ENCODE results near the gene RHOC. TPM values are rescaled to one million over a fixed set of nuclear protein-coding genes. Genes with fewer than 3 reads are reported as not detected.

RHOC gene
- total RNA-seq, 1 donor from 2014 or later: 129 TPM

DNA sequence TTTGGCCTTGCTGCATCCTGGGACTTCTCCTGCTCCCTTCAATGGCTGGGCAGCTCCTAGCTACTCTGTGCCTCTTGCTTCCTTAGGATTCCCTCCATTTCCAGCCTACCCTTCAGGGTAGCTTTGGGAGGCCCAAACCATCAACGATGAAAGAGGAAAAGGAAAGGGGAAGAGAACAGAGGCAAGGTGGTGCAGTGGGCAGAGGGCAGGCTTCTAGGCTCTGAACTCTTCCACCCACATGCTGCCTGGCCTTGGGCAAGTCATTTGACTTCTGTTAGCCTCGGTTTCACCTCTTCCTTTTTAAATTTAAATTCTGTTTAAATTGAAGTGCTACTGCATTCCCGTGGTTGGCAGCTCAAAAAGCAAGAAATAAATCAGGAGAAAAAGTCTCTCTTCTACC, 13.9 kb upstream of the RHOC start:
- no peaks in the 10 kb centered on the region for H3K9me3 ChIP-seq (replicated peaks)
- no peak overlapping the region for H3K27ac ChIP-seq (replicated peaks)
- intact Hi-C loops (cut with micrococcal nuclease): no loop called here
- H3K4me1 ChIP-seq: peaks cover 23% of the 10 kb centered on the region
- no peak overlapping the region for H3K4me3 ChIP-seq
- TF ChIP-seq, protein P1, sequence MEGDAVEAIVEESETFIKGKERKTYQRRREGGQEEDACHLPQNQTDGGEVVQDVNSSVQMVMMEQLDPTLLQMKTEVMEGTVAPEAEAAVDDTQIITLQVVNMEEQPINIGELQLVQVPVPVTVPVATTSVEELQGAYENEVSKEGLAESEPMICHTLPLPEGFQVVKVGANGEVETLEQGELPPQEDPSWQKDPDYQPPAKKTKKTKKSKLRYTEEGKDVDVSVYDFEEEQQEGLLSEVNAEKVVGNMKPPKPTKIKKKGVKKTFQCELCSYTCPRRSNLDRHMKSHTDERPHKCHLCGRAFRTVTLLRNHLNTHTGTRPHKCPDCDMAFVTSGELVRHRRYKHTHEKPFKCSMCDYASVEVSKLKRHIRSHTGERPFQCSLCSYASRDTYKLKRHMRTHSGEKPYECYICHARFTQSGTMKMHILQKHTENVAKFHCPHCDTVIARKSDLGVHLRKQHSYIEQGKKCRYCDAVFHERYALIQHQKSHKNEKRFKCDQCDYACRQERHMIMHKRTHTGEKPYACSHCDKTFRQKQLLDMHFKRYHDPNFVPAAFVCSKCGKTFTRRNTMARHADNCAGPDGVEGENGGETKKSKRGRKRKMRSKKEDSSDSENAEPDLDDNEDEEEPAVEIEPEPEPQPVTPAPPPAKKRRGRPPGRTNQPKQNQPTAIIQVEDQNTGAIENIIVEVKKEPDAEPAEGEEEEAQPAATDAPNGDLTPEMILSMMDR (IDR thresholded peaks at IDR 0.05; ENCODE audit: borderline replicate concordance): no peak
- no peaks in the 10 kb centered on the region for H3K36me3 ChIP-seq
- no peak for DNase-seq
- peaks cover 43% of the 10 kb centered on the region for H3K27me3 ChIP-seq (ENCODE audit: low read depth)

DNA sequence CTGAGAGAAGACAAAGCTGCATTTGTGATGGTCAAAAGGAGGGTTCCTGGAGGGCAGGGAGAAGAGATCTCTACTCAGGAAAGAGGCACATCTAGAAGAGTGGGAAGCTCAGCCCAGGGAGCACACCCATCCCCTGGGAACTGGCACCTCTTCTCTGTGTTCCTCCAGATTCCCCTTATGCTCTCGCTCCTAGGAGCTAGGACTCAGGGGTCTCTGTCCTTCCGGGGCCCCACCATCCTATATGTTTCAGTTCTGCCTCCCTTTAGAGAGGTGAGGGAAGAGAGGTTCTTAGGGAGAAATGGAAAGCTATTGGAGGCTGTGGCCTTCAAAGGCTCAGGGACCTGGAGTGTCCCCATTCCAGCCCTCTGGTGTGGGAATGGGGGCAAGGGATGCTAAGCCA, 12.8 kb upstream of the RHOC start:
- peaks cover 43% of the 10 kb centered on the region for H3K27me3 ChIP-seq (ENCODE audit: low read depth)
- peaks cover 29% of the 10 kb centered on the region for H3K4me1 ChIP-seq
- H3K27ac ChIP-seq (replicated peaks): no peak overlapping the region
- no peak overlapping the region for H3K4me3 ChIP-seq
- H3K9me3 ChIP-seq (replicated peaks): no peaks in the 10 kb centered on the region
- TF ChIP-seq, protein P1 (IDR thresholded peaks at IDR 0.05; ENCODE audit: borderline replicate concordance): no peak
- DNase-seq: no peak
- intact Hi-C loops (cut with micrococcal nuclease): loop anchor here (5.0 kb wide), 1 partner anchor 83 kb away; no protein-coding TSS in a partner anchor
- H3K36me3 ChIP-seq: no peaks in the 10 kb centered on the region

DNA sequence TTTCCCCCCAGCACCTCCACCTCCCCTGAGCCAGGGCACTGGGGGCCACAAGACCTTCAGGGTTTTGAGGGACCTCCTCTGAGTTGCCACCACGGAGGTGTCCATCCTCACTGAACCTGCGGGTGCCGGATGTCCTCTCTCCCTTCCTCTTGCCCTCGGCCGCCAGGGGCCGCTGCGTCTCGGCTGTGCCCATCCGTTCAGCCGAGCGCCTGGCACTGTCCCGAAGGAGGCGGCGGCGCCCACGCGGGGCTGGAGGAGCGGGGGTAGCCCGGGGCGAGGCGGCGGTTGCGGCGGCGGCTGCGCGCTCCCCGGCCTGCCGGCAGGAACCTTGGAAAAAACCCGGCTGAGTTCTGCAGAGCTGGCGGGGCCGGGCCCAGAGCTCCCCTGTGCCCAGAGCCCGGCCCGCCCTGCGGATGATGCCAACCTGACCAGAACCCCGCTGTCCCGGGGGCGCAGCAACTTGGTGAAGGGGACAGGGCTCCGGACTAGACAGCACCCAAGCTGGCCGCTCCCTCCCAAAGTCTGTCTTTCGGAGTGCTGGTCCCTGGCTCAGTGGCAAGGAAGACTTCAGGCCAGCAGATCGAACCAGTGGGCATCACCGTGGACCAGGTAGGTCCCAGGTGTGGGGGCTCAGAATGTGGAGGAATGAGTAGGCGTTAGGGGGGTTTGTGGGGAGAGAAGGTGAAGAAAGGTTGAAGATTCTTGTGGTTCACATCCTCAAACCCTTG, 11.9 kb upstream of the RHOC start:
- no peaks in the 10 kb centered on the region for H3K9me3 ChIP-seq (replicated peaks)
- H3K4me3 ChIP-seq: peak overlapping the region; percentile 54
- TF ChIP-seq, protein P1 (IDR thresholded peaks at IDR 0.05; ENCODE audit: borderline replicate concordance): peak; percentile 88
- H3K4me1 ChIP-seq: peaks cover 37% of the 10 kb centered on the region
- peaks cover 39% of the 10 kb centered on the region for H3K27me3 ChIP-seq (ENCODE audit: low read depth)
- H3K27ac ChIP-seq (replicated peaks): no peak overlapping the region
- no peaks in the 10 kb centered on the region for H3K36me3 ChIP-seq
- peak; percentile 75 for DNase-seq
- intact Hi-C loops (cut with micrococcal nuclease): loop anchor here (5.0 kb wide), 1 partner anchor 83 kb away; no protein-coding TSS in a partner anchor

DNA sequence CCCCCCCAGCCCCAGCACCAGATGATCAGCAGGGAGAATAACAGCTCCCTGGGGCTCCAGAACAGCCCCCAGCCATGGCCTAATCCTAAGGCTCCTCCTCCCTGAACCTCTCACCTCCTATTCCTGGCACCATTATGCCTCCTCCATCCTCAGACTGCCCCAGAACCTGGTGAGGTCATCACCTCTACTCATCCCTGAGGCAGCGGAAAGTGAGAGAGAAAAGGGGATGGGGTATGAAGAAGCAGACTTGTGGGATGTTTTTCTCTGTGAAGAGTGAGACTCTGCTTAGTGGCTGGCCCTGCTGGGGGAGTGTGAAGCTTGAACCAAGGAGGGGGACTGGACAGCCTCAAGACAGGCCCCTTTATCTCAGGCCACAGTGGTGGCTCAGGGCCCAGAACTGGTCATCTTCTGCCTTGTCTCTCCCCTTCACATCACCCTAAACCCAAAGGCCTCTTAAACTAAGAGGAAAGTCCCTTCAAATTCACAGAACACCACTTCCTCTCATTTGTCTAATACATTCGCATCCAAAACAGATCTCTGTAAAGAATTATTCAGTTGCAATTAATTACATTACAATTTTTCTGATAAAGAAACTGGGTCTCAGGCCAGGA, 10.4 kb upstream of the RHOC start:
- no peak overlapping the region for H3K27ac ChIP-seq (replicated peaks)
- peaks cover 24% of the 10 kb centered on the region for H3K27me3 ChIP-seq (ENCODE audit: low read depth)
- peaks cover 37% of the 10 kb centered on the region for H3K4me1 ChIP-seq
- DNase-seq: no peak
- no peak overlapping the region for H3K4me3 ChIP-seq
- intact Hi-C loops (cut with micrococcal nuclease): loop anchor here (5.0 kb wide), 1 partner anchor 85 kb away; no protein-coding TSS in a partner anchor
- no peaks in the 10 kb centered on the region for H3K36me3 ChIP-seq
- H3K9me3 ChIP-seq (replicated peaks): no peaks in the 10 kb centered on the region
- TF ChIP-seq, protein P1 (IDR thresholded peaks at IDR 0.05; ENCODE audit: borderline replicate concordance): no peak

DNA sequence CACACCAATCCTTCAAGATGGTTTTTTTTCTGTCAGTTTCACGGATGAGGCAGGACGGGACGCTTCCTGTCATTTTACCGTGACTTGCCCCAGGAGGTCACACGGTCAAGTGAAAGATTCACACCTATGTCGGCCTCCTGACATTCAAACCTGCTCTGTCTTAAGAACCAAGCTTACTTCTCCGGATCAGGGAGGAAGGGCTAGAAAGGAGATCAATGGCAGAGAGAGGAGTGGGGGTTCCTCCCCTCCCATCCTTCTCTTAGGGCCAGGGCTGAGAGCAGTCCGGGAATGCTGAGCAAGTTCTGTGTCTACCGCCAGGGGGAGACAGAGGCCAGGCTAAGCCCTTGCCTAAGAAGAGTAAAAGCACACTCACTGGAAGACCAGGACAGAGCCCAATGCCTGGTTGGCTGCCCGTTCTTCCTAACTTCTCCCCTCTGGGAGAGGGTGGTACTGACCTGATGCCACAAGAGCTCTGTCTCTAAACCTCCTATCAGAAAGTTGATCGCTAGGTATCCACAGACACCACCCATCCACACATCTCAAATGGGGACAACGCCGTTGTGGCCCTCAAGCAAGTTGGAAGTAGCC, 9.3 kb upstream of the RHOC start:
- peak overlapping the region; percentile 84 for H3K4me3 ChIP-seq
- H3K36me3 ChIP-seq: no peaks in the 10 kb centered on the region
- H3K27me3 ChIP-seq (ENCODE audit: low read depth): peaks cover 16% of the 10 kb centered on the region
- intact Hi-C loops (cut with micrococcal nuclease): loop anchor here (5.0 kb wide), 1 partner anchor 86 kb away; no protein-coding TSS in a partner anchor
- TF ChIP-seq, protein P1 (IDR thresholded peaks at IDR 0.05; ENCODE audit: borderline replicate concordance): peak; percentile 98
- peak; percentile 81 for DNase-seq
- H3K4me1 ChIP-seq: peaks cover 32% of the 10 kb centered on the region
- no peaks in the 10 kb centered on the region for H3K9me3 ChIP-seq (replicated peaks)
- peak overlapping the region; percentile 83 for H3K27ac ChIP-seq (replicated peaks)

Measured in left ventricle myocardium inferior (tissue), 1 donor.